NCI-H2227 treated with DMSO at 0.1 percent for 48 hours (cell line): ENCODE data around the gene CCNY.
"Not testable (repeated sequence)": the region's sequence is repeated elsewhere in the genome, so short reads cannot be mapped to it uniquely, and the experiment has no call there.

Experiments used
- DNase-seq: peaks from one replicate; lab custom pipeline; 2025; lab: John Stamatoyannopoulos, UW

The CCNY gene

DNA sequence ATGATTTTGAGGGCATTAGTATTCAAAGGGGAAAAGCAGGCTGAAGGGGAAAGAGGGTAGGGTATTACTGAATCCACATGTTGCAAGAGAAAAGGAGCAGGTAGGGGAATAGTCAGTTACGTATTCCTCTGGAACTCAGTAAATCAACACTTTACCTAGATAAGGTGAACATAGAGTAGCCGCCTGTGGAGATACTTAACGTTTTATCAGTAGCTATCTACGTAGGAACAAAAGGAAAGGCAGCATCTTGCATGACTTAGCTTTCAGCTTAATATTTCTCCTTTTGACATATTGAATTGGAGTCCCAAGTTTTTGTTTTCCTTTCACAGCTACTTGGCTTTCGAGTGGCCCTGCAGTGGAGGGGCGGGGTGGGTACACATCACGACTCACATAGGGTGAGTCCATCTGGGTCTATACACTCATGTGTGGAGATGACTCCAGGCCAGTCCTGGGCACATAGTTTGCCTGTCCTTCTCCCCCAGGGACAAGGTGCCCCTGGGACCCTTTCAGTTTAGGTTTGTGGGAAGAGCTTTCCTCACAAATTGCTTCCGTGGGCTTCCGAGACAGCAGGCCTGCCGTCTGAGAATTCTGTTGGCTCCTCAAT, 48.1 kb downstream of the CCNY start:
- no peak for DNase-seq

DNA sequence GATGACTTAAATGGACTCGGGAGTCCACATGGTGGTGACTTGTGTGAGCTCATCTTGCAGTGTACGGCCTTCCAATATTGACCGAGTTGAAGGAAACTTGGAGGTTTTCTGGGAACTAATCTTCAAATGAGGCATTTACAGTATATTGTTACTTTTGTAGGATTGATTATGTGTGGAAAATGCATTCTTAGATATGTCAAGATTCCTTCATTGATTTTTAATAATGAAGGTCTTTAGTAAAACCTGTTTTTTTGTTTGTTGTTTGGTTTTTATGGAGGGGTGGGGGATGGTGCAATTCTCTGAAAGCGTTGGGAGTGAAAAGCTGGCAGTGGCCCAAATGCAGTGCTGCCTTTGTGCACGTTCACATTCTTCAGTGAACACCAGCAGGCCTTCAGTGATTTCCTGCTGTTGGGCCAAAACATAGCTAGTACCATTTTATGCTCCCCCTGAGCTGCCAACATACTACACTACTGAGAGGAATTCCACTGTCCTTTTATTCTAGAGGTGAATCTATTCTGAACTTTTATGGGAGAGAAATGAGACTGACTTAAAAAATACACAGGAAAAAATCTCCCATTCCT, 50.4 kb downstream of the CCNY start:
- DNase-seq = peak; percentile 13

DNA sequence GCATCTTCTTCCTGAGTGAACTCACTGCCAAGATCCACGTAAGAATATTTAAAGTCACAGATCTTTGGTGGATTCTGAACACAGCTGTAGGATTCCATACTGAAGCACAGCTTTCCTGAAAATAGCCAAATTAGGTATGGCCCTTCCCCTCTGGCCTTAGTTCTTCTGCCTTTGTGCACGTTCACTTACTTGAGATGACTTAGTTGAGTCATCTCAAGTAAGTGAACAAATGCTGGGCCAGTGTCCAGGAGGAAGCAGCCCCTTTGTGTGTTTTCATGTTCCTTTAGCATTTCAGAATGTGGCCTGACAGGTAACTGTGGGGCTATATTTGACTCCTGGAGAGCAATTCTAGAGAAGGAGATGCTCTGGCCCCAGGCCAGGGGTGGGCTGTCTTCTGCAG, 51.5 kb downstream of the CCNY start:
- DNase-seq = no peak

DNA sequence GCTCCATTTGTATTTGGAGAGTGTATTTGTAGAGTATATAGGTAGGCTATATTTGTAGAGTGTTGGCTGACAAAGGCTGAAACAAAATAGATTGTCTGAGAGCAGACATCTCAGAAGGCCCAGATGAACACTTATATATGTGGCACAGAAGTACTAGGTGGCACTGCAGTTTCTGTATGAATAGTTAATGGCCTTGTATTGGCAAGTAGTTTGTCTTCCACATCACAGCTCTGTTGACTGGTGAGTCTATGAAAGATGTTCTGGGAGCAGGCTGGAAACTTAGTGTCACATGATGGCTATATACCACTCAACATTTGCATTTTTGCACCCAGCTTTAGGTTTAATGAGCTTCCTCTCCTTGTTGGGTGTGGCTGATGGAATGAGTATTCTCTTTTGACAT, 51.9 kb downstream of the CCNY start:
- no peak for DNase-seq

DNA sequence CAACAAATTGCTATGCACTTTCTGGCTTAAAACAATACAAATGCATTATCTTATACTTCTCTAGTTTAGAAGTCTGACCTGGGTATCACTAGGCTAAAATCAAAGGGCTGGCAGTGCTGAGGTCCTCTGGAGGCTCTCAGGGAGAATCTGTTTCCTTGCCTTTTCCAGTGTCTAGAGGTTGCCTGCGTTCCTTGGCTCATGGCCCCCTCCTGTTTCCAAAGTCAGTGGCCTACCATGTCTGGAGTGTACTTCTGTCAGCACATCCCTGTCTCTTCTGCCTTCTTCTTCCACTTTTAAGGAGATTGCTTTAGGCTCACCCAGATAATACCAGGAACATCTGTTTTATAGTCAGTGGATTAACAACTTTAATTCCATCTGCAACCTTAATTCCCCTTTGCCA, 52.4 kb downstream of the CCNY start:
- DNase-seq = no peak

DNA sequence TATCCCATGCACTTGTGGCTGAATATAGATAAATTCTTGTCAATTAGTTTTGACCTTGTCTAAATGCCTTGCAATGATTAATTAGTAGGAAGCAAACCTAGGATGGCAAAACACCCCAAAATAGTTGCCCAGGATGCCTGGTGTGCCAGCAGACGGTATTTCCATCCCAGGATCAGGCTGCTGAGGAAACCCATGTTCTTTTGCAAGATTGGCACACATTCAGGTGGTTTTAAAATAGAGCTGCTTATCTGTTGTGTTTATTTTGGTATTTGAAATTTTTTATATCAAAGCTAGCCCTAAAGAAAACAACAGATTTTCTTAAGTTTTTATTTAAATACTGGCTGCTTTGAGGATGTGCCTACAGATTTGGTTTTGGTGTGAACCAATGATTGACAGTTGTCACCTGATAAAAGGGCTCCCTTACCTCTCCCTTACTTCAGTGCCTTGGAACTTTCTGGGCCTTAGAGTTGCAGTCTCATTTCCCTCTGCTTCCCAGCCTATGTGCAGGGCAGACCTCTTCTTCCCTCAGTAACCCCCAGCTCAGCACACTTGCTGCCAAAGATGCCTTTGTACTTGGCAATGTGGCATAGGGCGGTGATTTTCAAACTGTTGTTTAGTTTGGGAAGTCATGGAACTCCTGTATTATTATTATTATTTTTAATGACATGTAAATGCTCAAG, 54.0 kb downstream of the CCNY start:
- no peak for DNase-seq

DNA sequence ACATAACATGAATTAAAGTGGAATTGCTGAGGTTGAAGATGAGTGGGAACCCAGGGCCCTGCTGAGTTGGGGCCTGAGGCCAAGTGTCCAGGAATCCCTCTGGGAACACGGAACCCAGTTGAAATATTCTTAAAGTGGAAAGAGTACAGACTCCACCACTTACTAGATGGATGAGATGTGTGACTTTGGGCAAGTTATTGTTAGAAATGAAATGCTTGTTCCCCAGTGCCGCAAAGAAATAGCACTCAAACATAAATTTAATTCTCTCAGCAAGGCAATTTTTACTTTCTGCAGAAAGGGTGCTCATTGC, 54.5 kb downstream of the CCNY start:
- no peak for DNase-seq

DNA sequence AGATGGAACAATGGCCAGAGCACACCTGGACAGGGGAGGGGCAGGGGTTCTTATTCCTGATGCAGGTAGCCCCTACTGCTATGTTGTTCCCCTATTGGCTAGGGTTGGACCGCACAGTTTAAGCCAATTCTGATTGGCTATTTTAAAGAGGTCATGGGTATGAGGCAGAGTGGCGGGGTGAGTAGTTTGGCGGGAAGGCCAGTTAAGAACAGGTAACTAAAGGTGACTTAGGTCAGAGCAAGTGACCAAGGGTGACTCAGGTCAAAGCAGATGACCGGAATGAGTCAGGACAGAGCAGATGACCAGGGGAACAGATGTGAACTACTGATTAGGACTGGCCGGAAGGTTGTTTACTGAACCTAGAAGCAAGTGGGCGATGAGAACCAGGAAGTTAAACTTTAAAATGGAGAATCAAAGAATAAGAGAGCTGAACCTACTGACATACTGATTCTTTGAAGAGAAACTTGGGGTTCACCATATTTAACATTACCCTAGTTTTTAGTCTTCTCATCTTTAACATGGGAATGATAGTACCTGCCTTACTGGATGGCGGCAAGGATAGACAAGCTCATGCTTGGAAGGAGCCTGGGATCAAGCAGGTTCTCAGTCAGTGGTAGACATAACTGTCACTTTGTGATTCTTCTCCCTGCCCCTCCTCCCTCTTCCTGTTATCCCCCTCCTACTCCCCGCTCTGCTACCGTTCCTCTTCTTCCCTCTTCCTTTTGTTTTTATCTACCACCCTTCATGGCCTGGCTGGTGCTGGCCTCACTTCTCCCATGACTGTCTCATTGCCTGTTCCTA, 55.0 kb downstream of the CCNY start:
- no peak for DNase-seq

DNA sequence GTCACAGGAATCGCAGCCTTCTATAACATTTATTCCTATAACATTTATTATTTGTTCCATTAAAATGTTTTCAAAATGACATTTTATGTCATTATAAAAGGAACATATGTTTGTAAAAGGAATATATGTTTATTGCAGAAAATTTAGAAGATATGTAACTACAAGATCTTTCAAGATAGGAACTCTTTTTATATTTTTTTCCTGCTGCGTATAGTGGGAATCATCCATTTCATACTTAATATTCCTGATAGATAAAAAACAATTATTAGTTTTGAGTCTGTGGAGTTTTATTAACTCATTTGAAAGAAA, 55.6 kb downstream of the CCNY start:
- no peak for DNase-seq

DNA sequence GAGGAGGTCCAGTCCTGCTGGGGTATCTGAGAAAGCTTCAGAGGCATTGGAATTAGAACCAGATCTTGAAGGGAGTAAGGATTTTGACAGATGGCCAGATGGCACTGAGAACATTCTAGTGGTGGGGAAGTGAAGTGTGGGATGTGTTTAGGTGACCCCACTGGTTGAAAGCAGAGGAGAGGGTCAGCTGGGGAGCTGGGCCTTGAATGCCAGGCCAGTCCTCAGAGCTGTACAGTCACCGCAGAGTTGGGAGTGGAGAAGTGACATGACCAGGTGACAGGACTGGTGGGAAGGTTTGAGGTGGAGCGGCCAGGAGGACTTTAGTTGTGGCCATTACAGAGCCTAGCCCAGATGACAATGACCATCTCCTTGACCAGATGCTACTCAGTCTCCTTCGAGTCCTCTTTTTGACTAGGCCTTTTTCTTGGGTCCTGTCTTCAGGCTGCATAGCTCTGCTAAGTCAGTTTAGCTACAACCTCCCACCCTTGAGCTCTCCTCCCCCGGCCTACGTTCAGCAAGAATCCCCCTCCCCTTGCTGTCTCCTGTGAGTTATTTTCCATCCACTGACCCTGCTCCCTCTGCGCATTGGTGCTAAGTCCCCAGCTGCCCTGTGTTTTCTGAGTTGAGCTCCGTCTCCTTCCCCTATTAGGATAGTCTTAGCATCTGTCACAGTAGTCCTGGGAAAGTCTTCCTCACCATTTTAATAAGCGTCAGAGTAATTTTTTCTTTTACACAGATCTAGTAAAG, 56.3 kb downstream of the CCNY start:
- DNase-seq = no peak

DNA sequence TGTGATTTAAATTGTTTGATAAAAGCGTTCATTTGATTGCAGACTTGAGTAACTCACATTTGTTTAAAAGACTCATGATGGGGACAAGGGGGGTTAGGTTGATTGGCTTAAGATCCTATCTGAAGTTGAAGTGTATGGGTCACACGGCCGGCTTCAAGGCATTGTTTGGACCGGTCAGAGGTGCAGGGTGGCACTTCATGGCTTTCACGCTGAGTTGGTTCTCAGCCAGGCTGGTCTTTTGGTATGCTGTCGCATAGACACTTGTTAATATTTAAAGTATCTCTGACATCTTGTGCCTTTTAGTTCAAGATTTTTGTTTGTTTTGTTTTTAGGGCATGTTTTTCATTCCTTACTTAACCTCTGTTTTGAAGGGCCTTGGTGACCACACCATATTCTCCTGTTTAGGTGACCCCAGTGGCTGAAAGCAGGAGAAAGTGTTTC, 58.1 kb downstream of the CCNY start:
- no peak for DNase-seq

DNA sequence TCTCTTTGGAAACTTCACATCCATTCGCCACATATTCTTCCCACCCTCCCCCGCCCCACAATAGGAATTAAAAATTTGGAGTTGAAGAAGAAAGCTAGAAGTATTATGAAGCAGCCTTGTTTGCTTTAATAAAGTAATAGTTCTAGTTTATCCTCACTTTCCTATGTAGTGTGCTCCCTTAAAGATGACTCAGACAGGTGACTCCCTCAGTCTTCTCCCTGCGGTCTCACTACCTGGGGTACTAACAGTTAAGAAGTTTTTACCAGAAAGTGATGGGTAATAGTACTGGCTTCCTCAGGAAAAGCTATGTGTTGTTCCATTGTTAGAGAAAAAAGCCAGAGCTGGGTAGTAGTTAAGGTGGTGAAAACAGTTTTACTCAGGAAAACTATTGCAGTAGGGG, 58.6 kb downstream of the CCNY start:
- DNase-seq = no peak

DNA sequence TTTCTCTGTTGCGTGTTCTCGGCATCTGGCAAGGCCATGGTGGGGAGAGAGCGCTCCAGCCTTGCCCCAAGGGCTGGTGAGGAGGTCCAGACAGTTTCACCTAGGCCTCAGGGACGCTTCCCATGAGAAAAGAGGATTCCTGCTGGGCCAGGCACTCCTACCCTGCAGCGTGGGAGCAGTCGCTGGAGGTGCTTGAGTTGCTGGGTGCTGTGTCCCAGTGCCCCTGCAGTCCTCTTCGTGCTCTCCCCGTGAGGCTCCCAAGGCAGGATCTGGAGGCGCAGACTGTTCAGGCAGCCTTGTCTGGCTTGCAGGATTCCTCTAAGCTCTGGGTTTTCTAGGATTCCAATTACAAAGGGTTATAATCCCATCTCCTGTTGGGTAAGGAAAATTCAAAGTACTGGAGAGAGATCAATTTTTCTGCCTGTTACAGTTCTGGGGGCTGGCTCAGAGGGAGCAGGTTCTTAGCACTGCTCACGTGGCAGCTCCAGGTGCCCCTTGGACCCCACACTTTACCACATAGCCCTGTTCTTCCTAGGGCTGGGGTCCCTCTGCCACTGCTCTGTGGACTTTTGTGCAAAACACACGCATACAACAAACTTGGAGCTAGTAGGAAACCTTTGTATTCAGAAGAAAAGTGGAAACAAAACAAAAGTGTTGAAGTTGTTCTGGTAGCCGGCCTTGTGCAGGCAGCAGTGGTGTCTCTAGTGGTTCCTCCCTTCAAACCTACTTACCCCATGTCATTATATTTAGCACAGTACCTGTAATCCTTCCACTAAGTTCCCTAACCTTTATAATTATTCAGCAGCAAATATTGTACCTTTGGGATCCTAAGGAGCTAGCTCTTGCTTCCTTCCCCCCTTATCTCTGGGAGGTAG, 60.5 kb downstream of the CCNY start:
- DNase-seq = no peak

DNA sequence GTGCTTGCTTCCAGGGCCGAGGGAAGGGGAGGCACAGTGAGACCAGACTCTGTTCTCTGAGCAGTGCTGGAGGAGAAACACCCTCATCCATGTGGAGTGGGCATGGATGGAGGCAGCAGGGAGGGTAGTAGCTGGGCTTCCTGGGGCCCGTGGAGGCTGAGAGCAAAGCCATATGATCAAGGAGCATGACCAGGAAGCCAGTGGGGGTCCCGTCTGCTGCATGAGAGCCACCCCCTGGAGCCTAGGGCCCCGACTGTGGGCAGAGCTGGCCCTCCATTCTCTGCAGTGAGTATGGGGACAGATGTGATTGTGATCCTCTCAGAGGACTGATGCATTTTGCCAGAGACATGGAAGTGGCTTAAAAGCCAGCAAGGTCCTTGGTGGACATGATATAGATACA, 61.6 kb downstream of the CCNY start:
- DNase-seq = no peak

DNA sequence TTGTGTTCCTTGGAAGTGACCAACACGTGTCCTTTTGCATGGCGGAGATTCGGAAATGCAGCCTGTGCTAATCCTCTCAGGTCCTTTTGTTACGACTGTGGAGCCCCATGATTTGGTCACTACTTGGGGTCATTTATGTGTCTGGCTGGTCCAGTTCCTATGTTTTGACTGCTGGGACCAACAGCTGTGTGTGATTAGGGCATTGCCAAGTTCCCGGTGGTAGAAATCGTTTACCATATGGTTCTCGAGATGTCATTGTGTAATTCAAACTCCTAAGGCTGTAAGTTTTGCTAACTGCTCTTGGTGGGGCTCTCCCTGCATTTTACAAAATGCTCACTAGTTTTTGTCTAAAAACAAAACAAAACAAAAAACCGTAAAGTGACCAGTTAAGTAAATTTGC, 62.0 kb downstream of the CCNY start:
- DNase-seq = no peak

DNA sequence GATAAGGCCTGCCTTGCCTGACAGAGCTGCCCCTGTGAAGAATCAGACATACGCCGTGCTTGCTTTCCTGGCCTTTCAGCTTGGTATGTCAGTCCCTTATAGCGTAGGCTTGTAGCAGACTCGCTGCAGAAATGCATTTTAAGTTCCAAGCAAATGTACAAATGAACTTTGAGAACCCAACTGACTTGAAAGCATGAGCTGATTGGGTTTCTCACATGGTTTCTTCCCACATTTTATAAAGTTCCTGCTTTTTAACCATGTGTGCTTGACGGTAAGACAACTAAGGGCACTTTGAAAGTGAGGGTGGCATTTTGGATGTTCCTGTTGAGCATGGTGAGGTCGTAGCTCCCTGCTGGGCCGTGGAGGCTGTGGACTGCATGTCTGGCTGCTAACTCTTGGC, 62.6 kb downstream of the CCNY start:
- no peak for DNase-seq

DNA sequence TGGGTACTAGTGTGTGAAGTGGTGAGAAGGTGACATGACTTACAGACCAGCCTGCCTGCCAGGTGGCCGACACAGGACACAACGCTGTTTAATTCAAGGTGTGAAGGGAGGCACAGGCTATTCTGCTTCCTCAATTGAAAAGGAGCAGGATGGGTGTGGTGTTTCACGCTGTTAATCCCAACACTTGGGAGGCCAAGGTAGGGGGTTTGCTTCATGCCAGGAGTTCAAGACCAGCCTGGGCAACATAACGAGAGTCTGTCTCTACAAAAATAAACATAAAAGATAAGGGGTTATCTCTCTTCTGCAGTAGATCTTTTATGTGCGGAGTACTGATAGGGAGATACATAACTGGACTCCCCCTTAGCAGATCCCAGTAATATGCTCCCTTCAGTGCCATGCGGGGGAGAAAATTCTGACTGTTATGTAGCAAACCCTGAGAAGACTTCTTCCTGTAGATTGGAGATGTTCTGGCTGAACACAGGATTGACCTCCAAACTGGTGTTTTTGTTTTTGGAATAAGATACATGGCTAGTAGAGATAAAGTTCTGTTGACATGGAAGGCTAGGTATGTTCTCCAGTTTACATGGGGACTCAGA, 63.2 kb downstream of the CCNY start:
- DNase-seq = no peak

DNA sequence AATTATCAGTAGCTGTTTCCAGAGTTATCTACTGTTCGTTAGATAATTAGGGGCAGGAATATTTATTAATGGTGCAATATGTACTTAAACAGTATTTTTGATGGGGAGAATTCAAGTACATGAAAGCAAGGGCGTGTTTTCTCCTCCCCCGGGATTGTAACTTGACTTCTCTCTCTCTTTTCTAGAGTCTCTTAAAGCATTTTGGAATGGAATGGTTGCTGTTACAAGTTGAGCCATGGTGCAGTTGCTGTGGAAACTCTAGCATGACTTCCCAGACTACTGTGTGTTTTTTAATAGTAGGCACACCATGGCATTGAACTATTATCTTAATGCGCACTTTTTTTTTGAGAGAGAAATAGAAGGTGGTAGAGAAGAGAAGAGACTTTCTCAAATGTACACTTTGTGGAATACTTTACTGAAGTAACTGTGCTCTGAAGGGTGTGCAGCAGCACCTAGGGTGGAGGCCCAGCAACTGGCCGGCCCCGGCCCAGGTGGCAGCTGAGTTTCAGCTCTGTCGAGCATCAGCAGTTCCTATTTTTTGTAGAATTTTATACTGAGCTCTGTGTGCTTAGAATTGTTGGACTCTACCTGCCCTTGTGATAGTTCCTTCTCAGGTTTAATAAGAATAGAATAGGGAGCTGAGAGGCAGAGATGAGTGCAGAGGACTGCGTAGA, 64.4 kb downstream of the CCNY start:
- DNase-seq = no peak

DNA sequence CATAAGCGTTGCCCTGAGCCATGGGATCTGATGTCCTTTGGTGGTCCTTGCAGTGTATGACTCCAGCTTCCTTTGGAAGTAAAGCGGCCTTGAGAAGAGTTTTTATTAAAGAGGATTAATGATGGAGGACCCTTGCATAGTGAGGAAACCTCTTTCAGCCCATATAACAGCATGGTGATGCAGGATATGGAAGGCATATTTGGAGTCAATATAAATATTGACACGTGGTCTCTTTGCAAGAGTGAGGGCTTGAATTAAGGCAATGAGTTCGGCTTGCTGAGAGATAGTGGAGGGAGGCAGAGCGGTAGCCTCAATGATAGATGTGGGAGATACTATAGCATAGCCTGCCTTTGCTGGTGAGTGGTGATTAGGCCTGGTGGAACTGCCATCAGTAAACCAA, 67.2 kb downstream of the CCNY start:
- not testable (repeated sequence) for DNase-seq

DNA sequence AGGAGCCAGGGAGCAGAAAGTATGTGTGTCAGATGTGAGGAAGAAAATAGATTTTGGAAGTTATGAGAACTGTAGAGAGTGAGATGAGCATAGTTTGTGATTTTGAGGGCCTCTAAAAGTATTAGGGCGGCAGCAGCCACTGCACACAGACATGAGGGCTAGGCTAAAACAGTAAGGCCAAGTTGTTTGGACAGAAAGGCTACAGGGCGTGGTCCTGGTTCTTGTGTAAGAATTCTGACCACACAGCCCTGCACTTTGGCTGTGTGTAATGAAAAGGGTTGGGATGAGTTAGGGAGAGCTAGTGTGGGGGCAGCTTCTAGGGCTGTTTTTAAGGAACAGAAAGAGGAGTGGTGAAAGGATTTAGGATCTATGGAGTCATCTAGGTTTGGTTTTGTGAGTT, 67.8 kb downstream of the CCNY start:
- DNase-seq = not testable (repeated sequence)
